A673 (cell line): ENCODE measurements around the gene CTSD. TPM values are rescaled to one million over a fixed set of nuclear protein-coding genes. Genes with fewer than 3 reads are reported as not detected.

Source experiments
- BruUV-seq: library from RNA; stranded (reverse); fragments of 400-500 nt; replicated peaks from 2 replicates; lab custom pipeline; 2021; lab: Mats Ljungman, UMichigan
- CTCF ChIA-PET: fragments of 300-600 bp; sonication (Branson Sonifier 250); formaldehyde crosslinking; loops from one replicate; lab custom pipeline; 2022; ENCODE audit warnings: antibody characterized with exemption; lab: Charles Lee
- POLR2A ChIA-PET: fragments of 300-600 bp; sonication (Branson Sonifier 250); formaldehyde crosslinking; loops from one replicate; lab custom pipeline; 2022; ENCODE audit warnings: antibody characterized with exemption; ENCODE audit not compliant: low non-redundant PET; lab: Charles Lee
- DNase-seq: peaks from one replicate; pipeline ENCODE4 v3.0.0-alpha.2; 2015; ENCODE audit warnings: low spot score
- H3K27ac ChIP-seq: fragments of 200-600 bp; sonication (generic); 2 replicates; pipeline ENCODE4 v1.5.1; 2016; ENCODE audit warnings: mixed run types, low read depth, mild to moderate bottlenecking, mixed read lengths, antibody characterized with exemption, low read length; ENCODE audit not compliant: poor library complexity, severe bottlenecking
- H3K27me3 ChIP-seq: fragments of 200-600 bp; sonication (generic); replicated peaks from 2 replicates; pipeline ENCODE4 v1.6.1; 2017; ENCODE audit warnings: mixed run types, low read depth, mild to moderate bottlenecking, mixed read lengths, antibody characterized with exemption, low read length; ENCODE audit not compliant: insufficient read depth, poor library complexity
- H3K36me3 ChIP-seq: fragments of 200-600 bp; sonication (generic); 2 replicates; pipeline ENCODE4 v1.6.1; 2016; ENCODE audit warnings: mixed run types, mild to moderate bottlenecking, mixed read lengths, antibody characterized with exemption, low read length; ENCODE audit not compliant: insufficient read depth, poor library complexity, severe bottlenecking
- H3K4me1 ChIP-seq: fragments of 200-600 bp; sonication (generic); 2 replicates; pipeline ENCODE4 v1.6.1; 2017; ENCODE audit warnings: mixed run types, mild to moderate bottlenecking, mixed read lengths, antibody characterized with exemption, low read length; ENCODE audit not compliant: insufficient read depth, poor library complexity, severe bottlenecking
- H3K4me3 ChIP-seq: fragments of 200-600 bp; sonication (generic); 2 replicates; pipeline ENCODE4 v1.5.1; 2016; ENCODE audit warnings: low read depth, mixed run types, mild to moderate bottlenecking, mixed read lengths, low read length; ENCODE audit not compliant: poor library complexity, severe bottlenecking
- H3K9me3 ChIP-seq: fragments of 200-600 bp; sonication (generic); 2 replicates; pipeline ENCODE4 v1.6.1; 2016; ENCODE audit warnings: mixed run types, low read depth, mild to moderate bottlenecking, mixed read lengths, antibody characterized with exemption, low read length; ENCODE audit not compliant: poor library complexity, severe bottlenecking
- CTCF ChIP-seq: fragments of 300-800, 200-600 bp; sonication (generic); conservative IDR thresholded peaks from 2 replicates; pipeline ENCODE4 v1.5.1; 2017; ENCODE audit warnings: low read depth, mild to moderate bottlenecking, antibody characterized with exemption, low read length, moderate library complexity, mixed read lengths
- EZH2 ChIP-seq: fragments of 200-600 bp; sonication (generic); IDR thresholded peaks from 2 replicates; pipeline ENCODE4 v1.6.1; 2017; ENCODE audit warnings: borderline replicate concordance, low read depth, mild to moderate bottlenecking, mixed read lengths, antibody characterized with exemption, low read length; ENCODE audit not compliant: poor library complexity, severe bottlenecking
- intact Hi-C: fragments of 100-400 bp; cut with micrococcal nuclease; formaldehyde crosslinking; loops from one replicate; pipeline ENCODE4 v1.10.0; 2022; ENCODE audit not compliant: unreplicated experiment
- total RNA-seq: library from RNA; stranded (reverse); gene quantifications from 2 replicates; pipeline ENCODE4 v1.2.3, GENCODE V29; 2021

Gene CTSD
- total RNA-seq, 1 experiment from 2014 or later: 159 TPM

GRCh38 chr11:1761857-1762536 lies 1.7 kb downstream of the CTSD start:
- H3K4me1 ChIP-seq: no peaks in the 10 kb centered on the region
- POLR2A ChIA-PET: no interaction called here
- no peak for DNase-seq
- no peaks in the 10 kb centered on the region for H3K36me3 ChIP-seq
- no TSS peak for BruUV-seq
- intact Hi-C loops: no loop called here
- no peaks in the 10 kb centered on the region for H3K9me3 ChIP-seq
- CTCF ChIA-PET: no interaction called here
- H3K27ac ChIP-seq: no peak overlapping the region
- H3K27me3 ChIP-seq: no peaks in the 10 kb centered on the region
- no peak overlapping the region for H3K4me3 ChIP-seq
- no peak for TF ChIP-seq CTCF
- no peak for TF ChIP-seq EZH2

DNA sequence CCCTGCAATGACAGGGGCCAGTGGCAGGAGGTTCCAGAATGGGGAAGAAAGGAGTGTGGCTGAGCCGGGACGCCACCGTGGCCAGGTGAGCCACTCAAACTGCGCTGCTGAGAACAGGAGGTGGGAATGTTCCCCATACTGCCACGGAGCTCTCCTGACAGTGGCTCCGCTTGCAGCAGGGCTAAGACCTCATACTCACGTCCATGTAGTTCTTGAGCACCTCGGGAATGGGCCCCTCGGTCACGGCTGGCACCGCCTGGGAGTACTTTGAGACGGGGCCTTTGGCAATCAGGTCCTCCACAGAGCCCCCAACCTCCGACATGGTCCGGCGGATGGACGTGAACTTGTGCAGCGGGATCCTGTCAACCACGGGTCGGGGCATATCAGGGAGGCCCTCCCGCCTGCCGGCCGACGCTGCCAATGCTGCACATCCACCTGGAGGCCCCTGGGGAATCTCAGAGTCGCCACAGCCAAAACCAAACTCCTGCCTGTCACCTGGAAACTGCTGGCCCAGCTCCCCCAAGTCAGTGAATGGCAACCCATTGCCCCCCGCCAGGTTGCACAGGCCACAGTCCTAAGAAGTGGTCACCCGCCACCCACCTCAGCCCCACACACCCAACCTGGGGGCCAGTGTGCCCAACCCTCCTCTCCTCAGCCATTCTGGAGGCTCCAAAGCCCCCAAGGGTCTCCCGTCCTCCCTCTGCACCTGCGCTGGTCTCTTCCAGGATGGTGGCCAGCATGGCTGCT lies 2.4 kb downstream of the CTSD start:
- intact Hi-C loops: no loop called here
- Histone ChIP-seq H3K27ac (no peak overlapping the region), H3K36me3 (no peaks in the 10 kb centered on the region), H3K9me3 (no peaks in the 10 kb centered on the region), H3K27me3 (no peaks in the 10 kb centered on the region), H3K4me3 (no peak overlapping the region), H3K4me1 (no peaks in the 10 kb centered on the region)
- DNase-seq: no peak
- no TSS peak for BruUV-seq
- POLR2A ChIA-PET: no interaction called here
- TF ChIP-seq CTCF (no peak), EZH2 (no peak)
- CTCF ChIA-PET: no interaction called here

GRCh38 chr11:1760351-1761109 lies 3.2 kb downstream of the CTSD start:
- intact Hi-C loops: no loop called here
- H3K9me3 ChIP-seq: no peaks in the 10 kb centered on the region
- TF ChIP-seq CTCF (no peak), EZH2 (no peak)
- no peak overlapping the region for H3K4me3 ChIP-seq
- POLR2A ChIA-PET: no interaction called here
- no peaks in the 10 kb centered on the region for H3K27me3 ChIP-seq
- BruUV-seq: no TSS peak
- DNase-seq: no peak
- no peak overlapping the region for H3K27ac ChIP-seq
- no peaks in the 10 kb centered on the region for H3K4me1 ChIP-seq
- H3K36me3 ChIP-seq: no peaks in the 10 kb centered on the region
- CTCF ChIA-PET: no interaction called here
